ENCODE results near the gene TCF21. TPM values are rescaled to one million over a fixed set of nuclear protein-coding genes. Genes with fewer than 3 reads are reported as not detected.
"Not testable (repeated sequence)": the region's sequence is repeated elsewhere in the genome, so short reads cannot be mapped to it uniquely, and the experiment has no call there.

TCF21 gene
- total RNA-seq, 1 donor from 2014 or later = 5.1 TPM

- DNase-seq (ENCODE audit: low spot score) = peak; percentile 85
Observed at GRCh38 chr6:133921249-133921859, 32.4 kb downstream of the TCF21 start.

DNA sequence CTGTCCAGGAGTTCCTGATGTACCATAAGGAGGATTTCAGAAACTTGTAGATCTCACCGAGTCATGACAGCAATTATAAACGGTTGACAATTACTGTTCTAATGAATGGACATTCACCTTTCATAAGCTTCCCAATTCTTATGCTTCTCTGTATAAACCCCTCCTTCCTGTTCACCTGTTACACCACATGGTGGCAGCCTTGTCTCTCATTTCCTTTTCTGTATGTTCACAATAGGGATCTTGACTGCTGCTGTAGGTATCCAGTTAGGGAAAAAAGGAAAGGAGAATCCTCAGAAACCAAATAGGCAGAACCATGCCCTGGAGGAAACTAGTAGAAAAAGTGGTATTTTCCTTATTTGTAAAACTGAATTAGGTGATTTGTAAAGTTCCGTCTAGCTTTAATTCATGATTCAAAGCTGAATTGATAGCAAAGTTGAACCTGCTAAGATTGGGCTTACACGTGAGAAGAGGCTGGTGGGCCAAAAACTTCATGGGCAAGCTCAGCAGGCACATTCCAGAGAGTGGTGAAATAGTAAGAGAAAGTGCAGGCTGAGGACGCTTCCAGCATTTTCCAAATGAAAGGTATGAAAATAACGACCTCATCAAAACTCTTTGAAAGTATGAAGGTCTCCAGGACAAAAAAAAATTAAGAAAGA lies 35.2 kb downstream of the TCF21 start:
- peak; percentile 83 for DNase-seq (ENCODE audit: low spot score)

DNA sequence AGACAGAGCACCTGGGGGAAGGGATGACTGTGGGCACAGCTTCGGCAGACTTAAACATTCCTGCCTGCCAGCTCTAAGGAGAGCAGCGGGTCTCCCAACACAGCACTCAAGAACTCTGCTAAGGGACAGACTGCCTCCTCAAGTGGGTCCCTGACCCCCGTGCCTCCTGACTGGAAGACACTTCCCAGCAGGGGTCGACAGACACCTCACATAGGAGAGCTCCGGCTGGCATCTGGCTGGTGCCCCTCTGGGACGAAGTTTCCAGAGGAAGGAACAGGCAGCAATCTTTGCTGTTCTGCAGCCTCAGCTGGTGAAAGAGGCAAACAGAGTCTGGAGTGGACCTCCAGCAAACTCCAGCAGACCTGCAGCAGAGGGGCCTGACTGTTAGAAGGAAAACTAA lies 42.3 kb downstream of the TCF21 start:
- DNase-seq (ENCODE audit: low spot score) = not testable (repeated sequence)

DNA sequence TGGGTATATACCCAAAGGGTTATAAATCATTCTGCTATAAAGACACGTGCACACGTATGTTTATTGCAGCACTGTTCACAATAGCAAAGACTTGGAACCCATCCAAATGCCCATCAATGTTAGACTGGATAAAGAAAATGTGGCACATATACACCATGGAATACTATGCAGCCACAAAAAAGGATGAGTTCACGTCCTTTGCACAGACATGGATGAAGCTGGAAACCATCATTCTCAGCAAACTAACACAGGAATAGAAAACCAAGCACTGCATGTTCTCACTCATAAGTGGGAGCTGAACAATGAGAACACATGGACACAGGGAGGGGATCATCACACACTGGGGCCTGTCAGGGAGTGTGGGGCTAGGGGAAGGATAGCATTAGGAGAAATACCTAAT lies 47.4 kb downstream of the TCF21 start:
- not testable (repeated sequence) for DNase-seq (ENCODE audit: low spot score)

GRCh38 chr6:133937909-133938308 lies 49.0 kb downstream of the TCF21 start:
- DNase-seq (ENCODE audit: low spot score) = no peak

DNA sequence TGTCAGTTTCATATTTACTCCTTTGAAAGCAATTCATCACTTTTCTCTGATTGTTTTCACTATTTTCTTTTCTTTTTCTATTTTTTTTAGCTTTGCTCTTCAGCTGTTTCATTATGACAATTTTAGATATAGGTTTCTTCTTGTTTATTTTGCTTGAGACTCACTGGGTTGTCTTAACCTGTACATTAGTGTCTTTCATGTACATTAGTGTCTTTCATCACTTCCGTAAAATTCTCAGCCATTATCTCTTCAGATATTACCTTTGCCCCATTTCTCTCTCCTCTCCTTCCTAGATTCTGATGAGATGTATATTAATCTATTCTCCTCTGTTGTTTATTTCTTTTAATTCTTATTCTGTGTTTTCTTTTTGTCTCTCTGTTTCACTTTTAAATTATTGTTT lies 49.6 kb downstream of the TCF21 start:
- DNase-seq (ENCODE audit: low spot score) = no peak

GRCh38 chr6:133939778-133940667 lies 51.1 kb downstream of the TCF21 start:
- no peak for DNase-seq (ENCODE audit: low spot score)

Other genes with a start within 250 kb of the TCF21 start
- gene TBPL1, start 64.1 kb downstream of the TCF21 start, total RNA-seq (ENCODE audit: insufficient read depth, low replicate concordance) = 18.8 TPM
- 2.6 TPM for gene SLC2A12, start 163.5 kb downstream of the TCF21 start, total RNA-seq (ENCODE audit: insufficient read depth, low replicate concordance)

All from umbilical cord (tissue), 2 donors.